ENCODE data around the gene RRP8. TPM values are rescaled to one million over a fixed set of nuclear protein-coding genes. Genes with fewer than 3 reads are reported as not detected.

RRP8 gene
- total RNA-seq, 6 experiments from 2014 or later: 18.5 to 26.7 (median 20.2) TPM

DNA sequence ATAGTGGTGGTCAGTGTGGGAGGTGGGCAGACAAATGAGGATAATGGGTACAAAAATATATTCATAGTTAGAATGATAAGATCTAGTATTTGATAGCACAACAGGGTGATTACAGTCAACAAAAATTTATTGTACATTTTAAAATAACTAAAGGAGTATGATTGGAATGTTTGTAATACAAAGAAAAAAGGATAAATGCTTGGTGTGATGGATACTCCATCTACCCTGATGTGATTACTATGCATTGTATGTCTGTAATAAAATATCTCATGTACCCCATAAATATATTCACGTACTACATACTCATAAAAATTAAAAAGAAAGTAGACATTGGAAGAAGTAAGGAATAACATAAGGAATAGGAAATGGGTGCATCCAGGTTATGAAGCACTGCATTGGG lies 15.4 kb downstream of the RRP8 start:
- no peaks in the 10 kb centered on the region; the same call in 1 of the 2 replicates for H3K27me3 Mint-ChIP-seq (ENCODE audit: insufficient read depth)
- no peak overlapping the region for H3K27ac Mint-ChIP-seq
- H3K4me1 Mint-ChIP-seq (ENCODE audit: low read depth): peaks cover 16% of the 10 kb centered on the region
- no peak overlapping the region for H3K4me3 Mint-ChIP-seq
- H3K9me3 Mint-ChIP-seq: peaks cover 21% of the 10 kb centered on the region
- DNase-seq: no peak
- peaks cover 29% of the 10 kb centered on the region for H3K36me3 Mint-ChIP-seq (ENCODE audit: low read depth)
- TF ChIP-seq, protein P1, sequence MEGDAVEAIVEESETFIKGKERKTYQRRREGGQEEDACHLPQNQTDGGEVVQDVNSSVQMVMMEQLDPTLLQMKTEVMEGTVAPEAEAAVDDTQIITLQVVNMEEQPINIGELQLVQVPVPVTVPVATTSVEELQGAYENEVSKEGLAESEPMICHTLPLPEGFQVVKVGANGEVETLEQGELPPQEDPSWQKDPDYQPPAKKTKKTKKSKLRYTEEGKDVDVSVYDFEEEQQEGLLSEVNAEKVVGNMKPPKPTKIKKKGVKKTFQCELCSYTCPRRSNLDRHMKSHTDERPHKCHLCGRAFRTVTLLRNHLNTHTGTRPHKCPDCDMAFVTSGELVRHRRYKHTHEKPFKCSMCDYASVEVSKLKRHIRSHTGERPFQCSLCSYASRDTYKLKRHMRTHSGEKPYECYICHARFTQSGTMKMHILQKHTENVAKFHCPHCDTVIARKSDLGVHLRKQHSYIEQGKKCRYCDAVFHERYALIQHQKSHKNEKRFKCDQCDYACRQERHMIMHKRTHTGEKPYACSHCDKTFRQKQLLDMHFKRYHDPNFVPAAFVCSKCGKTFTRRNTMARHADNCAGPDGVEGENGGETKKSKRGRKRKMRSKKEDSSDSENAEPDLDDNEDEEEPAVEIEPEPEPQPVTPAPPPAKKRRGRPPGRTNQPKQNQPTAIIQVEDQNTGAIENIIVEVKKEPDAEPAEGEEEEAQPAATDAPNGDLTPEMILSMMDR (IDR thresholded peaks at IDR 0.05): no peak

- Mint-ChIP-seq H3K27ac (no peak overlapping the region), H3K27me3 (ENCODE audit: insufficient read depth) (no peaks in the 10 kb centered on the region; the same call in 1 of the 2 replicates), H3K9me3 (peaks cover 25% of the 10 kb centered on the region), H3K4me1 (ENCODE audit: low read depth) (peaks cover 16% of the 10 kb centered on the region), H3K4me3 (no peak overlapping the region), H3K36me3 (ENCODE audit: low read depth) (peaks cover 33% of the 10 kb centered on the region)
- TF ChIP-seq, protein P1 (IDR thresholded peaks at IDR 0.05): no peak
- DNase-seq: no peak
Observed at GRCh38 chr11:6587360-6587953, 16.0 kb downstream of the RRP8 start.

DNA sequence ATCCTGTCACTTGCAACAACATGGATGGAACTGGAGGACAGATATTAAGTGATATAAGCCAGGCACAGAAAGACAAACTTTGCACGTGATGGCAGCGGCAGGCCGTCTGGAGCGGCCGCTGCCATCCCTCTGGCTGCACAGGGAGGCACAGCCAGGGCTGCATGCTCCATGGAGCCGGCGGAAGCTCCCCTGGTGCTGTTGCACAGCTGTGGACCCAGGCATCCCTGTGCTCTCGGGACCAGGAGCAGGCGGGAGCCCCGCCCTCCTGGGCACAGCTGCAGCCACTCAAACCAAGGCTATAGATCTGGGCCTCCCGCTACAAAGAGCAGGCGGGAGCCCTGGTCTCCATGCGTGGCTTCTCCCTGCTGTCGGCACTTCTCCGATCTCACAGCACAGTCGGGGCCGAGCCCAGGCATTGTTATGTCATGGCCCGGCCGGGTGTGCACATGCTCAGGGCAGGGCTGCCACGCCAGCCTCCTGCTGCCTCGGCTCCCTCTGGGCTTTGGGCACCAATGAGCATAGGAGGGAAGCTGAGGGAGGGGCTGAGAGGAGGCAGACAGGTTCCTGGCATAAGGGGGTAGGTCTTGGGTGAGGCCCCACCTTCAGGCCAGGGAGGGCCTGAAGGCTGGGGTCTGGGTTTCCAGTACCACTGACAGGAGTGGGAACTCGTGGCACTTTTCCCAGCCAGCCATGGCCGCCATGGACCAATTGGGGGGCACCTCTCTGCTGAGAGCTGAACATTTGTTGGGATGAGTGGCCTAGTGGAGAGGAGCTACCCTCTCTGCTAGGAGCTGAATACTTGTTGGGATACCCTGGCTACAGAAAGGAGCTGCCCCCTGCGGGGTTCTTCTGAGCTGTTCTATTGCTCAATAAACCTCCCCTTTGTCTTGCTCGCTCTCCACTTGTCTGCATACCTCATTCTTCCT lies 16.7 kb downstream of the RRP8 start:
- Mint-ChIP-seq H3K4me3 (no peak overlapping the region), H3K27ac (no peak overlapping the region), H3K9me3 (peaks cover 25% of the 10 kb centered on the region), H3K4me1 (ENCODE audit: low read depth) (peaks cover 16% of the 10 kb centered on the region), H3K27me3 (ENCODE audit: insufficient read depth) (no peaks in the 10 kb centered on the region), H3K36me3 (ENCODE audit: low read depth) (peaks cover 37% of the 10 kb centered on the region)
- TF ChIP-seq, protein P1 (IDR thresholded peaks at IDR 0.05): no peak
- no peak for DNase-seq

- Mint-ChIP-seq H3K36me3 (ENCODE audit: low read depth) (peaks cover 44% of the 10 kb centered on the region), H3K4me3 (no peak overlapping the region)
- TF ChIP-seq, protein P1 (IDR thresholded peaks at IDR 0.05): no peak
Observed at GRCh38 chr11:6584528-6584927, 18.9 kb downstream of the RRP8 start.

DNA sequence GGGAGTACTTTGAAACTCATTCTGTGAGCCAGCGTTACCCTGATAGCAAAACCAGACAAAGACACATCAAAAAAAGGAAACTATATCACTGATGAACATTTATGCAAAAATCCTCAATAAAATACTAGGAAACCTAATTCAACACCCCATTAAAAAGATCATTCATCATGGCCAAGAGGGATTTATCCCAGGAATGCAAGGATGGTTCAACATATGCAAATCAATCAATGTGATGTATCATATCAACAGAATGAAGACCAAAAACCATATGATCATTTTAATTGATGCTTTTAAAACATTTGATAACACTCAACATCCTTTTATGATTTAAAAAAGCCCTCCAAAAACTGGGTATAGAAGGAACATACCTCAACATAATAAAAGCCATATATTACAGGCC lies 19.8 kb downstream of the RRP8 start:
- Mint-ChIP-seq H3K4me1 (ENCODE audit: low read depth) (peaks cover 11% of the 10 kb centered on the region), H3K4me3 (no peak overlapping the region), H3K27me3 (ENCODE audit: insufficient read depth) (no peaks in the 10 kb centered on the region; the same call in 1 of the 2 replicates), H3K9me3 (peaks cover 25% of the 10 kb centered on the region), H3K27ac (no peak overlapping the region), H3K36me3 (ENCODE audit: low read depth) (peaks cover 44% of the 10 kb centered on the region)
- TF ChIP-seq, protein P1 (IDR thresholded peaks at IDR 0.05): no peak
- no peak for DNase-seq

More at GRCh38 chr11:6584528-6584927, 18.9 kb downstream of the RRP8 start:
- DNase-seq: no peak
- H3K4me1 Mint-ChIP-seq (ENCODE audit: low read depth): peaks cover 16% of the 10 kb centered on the region
- no peaks in the 10 kb centered on the region; the same call in 1 of the 2 replicates for H3K27me3 Mint-ChIP-seq (ENCODE audit: insufficient read depth)
- H3K27ac Mint-ChIP-seq: no peak overlapping the region
- H3K9me3 Mint-ChIP-seq: peaks cover 25% of the 10 kb centered on the region

All from HFFc6 (cell line).